Body of pancreas (tissue), 4 donors: Measurements from ENCODE around the gene MCTP1.

Experiments used
- CTCF ChIP-seq, 7 experiments: fragments of 450-650 bp in 4 of 7; fragments of 200-600 bp in 3 of 7; sonication (generic) in 3 of 7; IDR thresholded peaks; one replicate each; pipeline ENCODE4 v1.5.1; 2016 to 2019; ENCODE audit warnings: antibody characterized with exemption in 7 of 7
- POLR2A ChIP-seq, 3 donors: fragments of 450-650 bp; IDR thresholded peaks; one replicate each; pipeline ENCODE4 v1.6.1; 2016; ENCODE audit warnings: antibody characterized with exemption in 3 of 3, mild to moderate bottlenecking in 2 of 3

GRCh38 chr5:95124731-95125130, 160.2 kb downstream of the MCTP1 start:
- TF ChIP-seq CTCF (IDR thresholded peaks at IDR 0.05) (no peak), POLR2A (IDR thresholded peaks at IDR 0.05) (no peak)
